ENCODE measurements around the gene DNAJC15.

DNA sequence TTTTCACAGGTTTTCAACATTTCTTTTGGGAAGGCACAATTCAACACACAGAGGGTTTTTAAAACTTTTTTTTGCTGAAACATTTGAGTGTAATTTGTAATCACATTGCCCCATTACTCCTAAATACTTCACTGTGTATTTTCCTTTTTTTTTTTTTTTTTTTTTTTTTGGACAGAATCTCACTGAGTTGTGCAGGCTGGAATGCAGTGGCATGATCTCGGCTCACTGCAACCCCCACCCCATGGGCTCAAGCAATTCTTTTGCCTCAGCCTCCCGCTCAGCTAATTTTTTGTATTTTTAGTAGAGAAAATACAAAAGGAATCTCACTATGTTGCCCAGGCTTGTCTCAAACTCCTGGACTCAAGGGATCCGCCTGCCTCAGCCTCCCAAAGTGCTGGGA lies 14.8 kb upstream of the DNAJC15 start:
- no peak for TF ChIP-seq ZNF274 (IDR thresholded peaks at IDR 0.05; ENCODE audit: low read depth, low read length)
- TF ChIP-seq SUZ12 (IDR thresholded peaks at IDR 0.05; ENCODE audit: extremely low read depth, insufficient read depth, insufficient read length) = no peak
- no peak for TF ChIP-seq YY1 (IDR thresholded peaks at IDR 0.05; ENCODE audit: insufficient read depth, insufficient read length)
